Measurements from ENCODE around the gene SGSH. TPM values are rescaled to one million over a fixed set of nuclear protein-coding genes. Genes with fewer than 3 reads are reported as not detected.

The SGSH gene
- total RNA-seq, 2 donors from 2014 or later, result 34.8 to 39.0 TPM

DNA sequence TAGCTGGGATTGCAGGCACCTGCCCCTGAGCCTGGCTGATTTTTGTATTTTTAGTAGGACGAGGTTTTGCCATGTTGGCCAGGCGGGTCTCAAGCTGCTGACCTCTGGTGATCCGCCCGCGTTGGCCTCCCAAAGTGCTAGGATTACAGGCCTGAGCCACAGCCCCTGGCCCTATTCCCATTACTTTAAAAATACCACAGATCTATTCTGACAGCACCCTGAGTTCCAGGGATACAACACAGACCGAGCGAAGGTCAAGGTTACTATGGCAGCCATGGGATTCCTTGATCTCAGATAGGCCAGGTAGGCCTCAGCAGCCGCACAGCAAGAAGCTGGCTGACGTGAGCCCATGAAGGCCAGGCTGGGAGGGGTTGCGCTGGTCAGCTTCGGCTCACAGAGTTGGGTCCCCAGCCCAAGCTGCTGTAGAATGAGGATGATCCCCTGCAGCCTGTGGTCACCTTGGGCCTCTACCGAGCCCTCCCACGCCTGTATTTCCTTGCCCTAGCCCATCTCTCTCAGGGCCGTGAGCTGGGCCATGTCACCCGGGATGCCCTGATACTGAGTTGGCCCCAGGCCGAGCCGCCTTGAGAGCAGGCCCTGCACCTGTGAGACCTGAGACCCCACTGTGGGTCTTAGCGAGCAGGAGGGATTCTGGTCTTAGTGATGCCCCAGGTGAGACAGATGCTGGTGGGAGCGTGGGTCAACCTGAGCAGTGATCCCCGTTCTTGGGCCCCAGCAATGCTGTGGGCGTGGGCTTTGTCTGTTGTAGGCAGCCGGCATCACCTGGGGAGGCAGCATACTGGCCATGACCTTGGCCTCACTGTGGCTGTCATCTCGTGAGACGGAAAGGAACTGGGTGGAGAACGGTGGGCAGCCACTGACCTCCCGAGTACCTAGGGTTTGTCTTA is 23.6 kb upstream of the SGSH start:
- Mint-ChIP-seq H3K36me3 (no peaks in the 10 kb centered on the region), H3K27ac (peak overlapping the region in 1 of 2 donors; percentile 23)
- no peak for ATAC-seq

DNA sequence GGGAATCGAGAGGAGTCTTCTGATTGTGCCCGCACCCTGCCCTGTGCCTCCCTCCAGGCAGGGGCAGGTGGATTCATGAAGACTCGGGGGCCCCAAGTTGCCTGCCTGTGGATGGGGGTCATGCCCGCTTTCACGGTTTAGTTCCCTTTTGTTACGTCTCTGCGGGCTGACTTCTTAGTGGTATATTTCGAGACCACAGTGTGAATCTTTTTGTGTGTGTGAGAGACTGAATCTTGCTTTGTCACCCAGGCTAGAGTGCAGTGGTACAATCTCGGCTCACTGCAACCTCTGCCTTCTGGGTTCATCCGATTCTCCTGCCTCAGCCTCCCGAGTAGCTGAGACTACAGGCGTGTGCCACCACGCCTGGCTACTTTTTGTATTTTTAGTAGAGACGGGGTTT is 22.4 kb upstream of the SGSH start:
- ATAC-seq, result no peak
- Mint-ChIP-seq H3K27ac (peak overlapping the region in 1 of 2 donors; percentile 59), H3K9me3 (no peaks in the 10 kb centered on the region), H3K36me3 (no peaks in the 10 kb centered on the region)
- DNase-seq (ENCODE audit: low spot score in 2 of 2), result no peak

More for the DNA sequence above, 23.6 kb upstream of the SGSH start:
- H3K9me3 Mint-ChIP-seq, result no peaks in the 10 kb centered on the region
- DNase-seq (ENCODE audit: low spot score in 2 of 2), result no peak

DNA sequence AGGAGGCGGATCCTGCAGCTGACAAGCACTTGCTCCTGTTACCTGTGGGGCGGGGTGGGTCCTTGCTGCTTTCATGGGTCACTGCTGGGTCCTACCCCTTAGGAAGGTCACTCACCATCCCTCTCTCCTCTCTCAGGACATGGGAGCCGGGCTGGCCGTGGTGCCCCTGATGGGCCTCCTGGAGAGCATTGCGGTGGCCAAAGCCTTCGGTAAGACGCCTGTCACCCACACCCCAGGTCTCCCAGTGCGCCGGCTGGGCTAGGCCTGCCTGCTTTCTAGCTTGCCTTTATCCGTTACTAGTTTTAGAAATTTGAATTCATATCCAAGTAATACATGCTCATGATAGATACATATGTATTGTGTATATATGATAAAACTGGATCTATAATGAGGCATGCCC is 17.3 kb upstream of the SGSH start:
- peaks cover 4 to 9% of the 10 kb centered on the region in 2 donors for H3K9me3 Mint-ChIP-seq
- no peak for DNase-seq (ENCODE audit: low spot score in 2 of 2)
- ATAC-seq, result no peak
- peaks cover 19 to 27% of the 10 kb centered on the region in 2 donors for H3K36me3 Mint-ChIP-seq
- no peak overlapping the region for H3K27ac Mint-ChIP-seq

DNA sequence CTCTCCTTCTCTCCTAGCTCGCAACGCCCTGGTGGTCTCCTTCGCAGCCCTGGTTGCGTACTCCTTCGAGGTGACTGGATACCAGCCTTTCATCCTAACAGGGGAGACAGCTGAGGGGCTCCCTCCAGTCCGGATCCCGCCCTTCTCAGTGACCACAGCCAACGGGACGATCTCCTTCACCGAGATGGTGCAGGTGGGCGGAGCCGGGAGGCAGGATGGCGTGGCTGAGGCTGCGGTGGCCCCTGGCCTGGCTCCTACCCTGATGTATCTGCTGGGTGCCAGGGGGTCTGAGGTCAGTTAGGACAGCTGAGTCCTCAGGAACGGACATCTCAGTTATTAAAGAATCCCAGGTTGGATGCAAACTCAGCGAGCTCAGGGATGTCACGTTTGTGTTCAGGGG is 16.8 kb upstream of the SGSH start:
- H3K36me3 Mint-ChIP-seq, result peaks cover 22 to 30% of the 10 kb centered on the region in 2 donors
- H3K9me3 Mint-ChIP-seq, result peaks cover 5 to 11% of the 10 kb centered on the region in 2 donors
- no peak overlapping the region for H3K27ac Mint-ChIP-seq
- DNase-seq (ENCODE audit: low spot score in 2 of 2) (no peak), ATAC-seq (no peak)

DNA sequence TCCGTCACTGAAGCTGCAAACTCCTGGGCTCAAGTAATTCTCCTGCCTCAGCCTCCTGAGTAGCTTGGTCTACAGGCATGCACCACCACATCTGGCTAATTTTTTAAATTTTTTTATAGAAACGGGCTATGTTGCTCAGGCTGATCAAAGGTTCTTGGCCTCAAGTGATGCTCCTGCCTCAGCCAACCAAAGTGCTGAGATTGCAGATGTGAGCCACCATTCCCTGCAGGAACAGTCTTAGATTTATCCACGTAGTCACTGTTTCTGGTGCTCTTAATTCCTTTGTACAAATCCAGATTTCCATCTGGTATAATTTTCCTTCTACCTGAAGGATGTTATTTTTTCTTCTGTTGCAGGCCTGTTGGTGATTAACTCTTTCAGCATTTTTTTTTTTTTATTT is 13.1 kb upstream of the SGSH start:
- H3K27ac Mint-ChIP-seq, result no peak overlapping the region
- peaks cover 10 to 17% of the 10 kb centered on the region in 2 donors for H3K9me3 Mint-ChIP-seq
- H3K36me3 Mint-ChIP-seq, result peaks cover 28 to 36% of the 10 kb centered on the region in 2 donors
- ATAC-seq (no peak), DNase-seq (ENCODE audit: low spot score in 2 of 2) (no peak)

DNA sequence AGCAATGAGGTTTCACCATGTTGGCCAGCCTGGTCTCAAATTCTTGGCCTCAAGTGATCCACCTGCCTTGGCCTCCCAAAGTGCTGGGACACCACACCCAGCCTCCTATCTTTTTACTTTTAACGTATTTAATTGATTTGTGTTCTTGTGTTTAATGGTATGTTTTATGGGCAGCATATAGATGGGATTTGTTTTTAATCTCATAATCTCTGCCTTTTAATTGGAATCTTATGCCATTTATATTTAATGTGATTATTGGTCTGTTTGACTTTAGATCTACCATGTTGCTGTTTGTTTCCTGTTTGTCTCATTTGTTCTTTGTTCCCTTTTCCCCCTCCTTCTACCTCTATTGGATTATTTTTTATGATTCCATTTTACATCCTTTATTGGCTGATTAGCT is 12.3 kb upstream of the SGSH start:
- Mint-ChIP-seq H3K27ac (no peak overlapping the region), H3K36me3 (peaks cover 28 to 36% of the 10 kb centered on the region in 2 donors), H3K9me3 (peaks cover 10 to 17% of the 10 kb centered on the region in 2 donors)
- DNase-seq (ENCODE audit: low spot score in 2 of 2), result no peak
- no peak for ATAC-seq

DNA sequence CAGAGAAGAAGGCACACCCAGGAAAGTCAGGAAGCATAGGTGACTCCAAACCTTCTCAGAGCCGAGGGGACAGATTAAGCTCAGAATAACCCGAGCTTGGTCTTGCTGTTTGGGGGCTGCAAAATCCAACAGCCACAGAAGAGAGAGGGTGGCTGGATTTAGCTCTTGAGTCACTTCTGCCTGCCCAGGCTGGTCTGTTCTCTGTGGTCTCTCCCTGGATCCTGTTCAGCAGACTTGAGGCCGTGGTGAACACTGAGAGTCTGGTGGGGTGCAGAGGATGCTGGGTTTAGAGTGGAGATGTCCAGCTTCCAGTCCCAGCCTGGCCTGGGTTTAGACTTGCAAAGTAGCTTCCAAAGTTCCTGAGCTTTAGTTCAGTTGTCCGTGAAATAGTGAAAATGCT is 8.9 kb upstream of the SGSH start:
- ATAC-seq (no peak), DNase-seq (ENCODE audit: low spot score in 2 of 2) (no peak)
- H3K36me3 Mint-ChIP-seq, result peaks cover 21 to 23% of the 10 kb centered on the region in 2 donors
- no peak overlapping the region for H3K27ac Mint-ChIP-seq
- peaks cover 10 to 17% of the 10 kb centered on the region in 2 donors for H3K9me3 Mint-ChIP-seq

DNA sequence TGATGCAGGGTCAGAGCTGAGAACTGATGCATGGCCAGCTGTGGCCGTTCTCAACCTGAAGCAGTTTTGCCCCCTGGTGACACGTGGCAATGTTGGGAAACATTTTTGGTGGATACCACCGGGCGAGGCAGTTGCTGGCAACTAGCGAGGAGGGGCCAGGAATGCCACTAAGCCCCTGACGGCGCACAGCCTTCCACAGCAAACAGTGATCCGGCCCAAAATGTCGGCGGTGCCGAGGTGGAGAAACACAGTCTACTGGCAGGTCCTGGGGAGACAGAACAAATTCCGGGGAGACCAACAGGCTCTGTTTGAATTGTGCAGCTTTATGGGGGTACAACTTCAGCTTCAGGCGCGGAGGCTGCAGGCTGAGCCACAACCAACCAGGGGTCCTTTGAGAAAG is 8.3 kb upstream of the SGSH start:
- no peak for ATAC-seq
- no peak for DNase-seq (ENCODE audit: low spot score in 2 of 2)
- Mint-ChIP-seq H3K36me3 (peaks cover 18 to 19% of the 10 kb centered on the region in 2 donors), H3K27ac (no peak overlapping the region), H3K9me3 (peaks cover 10 to 15% of the 10 kb centered on the region in 2 donors)

DNA sequence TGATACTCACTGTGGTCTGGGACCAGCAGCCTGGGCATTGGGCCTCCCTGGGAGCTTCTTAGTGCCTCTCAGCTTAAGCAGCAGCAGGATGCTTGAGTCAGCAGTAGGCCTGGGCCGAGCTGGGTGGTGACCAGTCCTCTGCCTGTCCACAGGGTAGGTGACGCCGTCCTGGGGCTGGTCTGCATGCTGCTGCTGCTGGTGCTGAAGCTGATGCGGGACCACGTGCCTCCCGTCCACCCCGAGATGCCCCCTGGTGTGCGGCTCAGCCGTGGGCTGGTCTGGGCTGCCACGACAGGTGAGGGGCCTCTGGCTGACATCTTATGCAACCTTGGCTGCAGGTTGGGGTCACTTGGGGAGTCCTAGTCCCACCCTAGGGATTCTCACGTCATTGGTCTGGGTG is 7.5 kb upstream of the SGSH start:
- Mint-ChIP-seq H3K27ac (no peak overlapping the region), H3K36me3 (peaks cover 12% of the 10 kb centered on the region in 2 donors), H3K9me3 (peaks cover 8 to 10% of the 10 kb centered on the region in 2 donors)
- ATAC-seq, result no peak
- DNase-seq (ENCODE audit: low spot score in 2 of 2), result no peak

DNA sequence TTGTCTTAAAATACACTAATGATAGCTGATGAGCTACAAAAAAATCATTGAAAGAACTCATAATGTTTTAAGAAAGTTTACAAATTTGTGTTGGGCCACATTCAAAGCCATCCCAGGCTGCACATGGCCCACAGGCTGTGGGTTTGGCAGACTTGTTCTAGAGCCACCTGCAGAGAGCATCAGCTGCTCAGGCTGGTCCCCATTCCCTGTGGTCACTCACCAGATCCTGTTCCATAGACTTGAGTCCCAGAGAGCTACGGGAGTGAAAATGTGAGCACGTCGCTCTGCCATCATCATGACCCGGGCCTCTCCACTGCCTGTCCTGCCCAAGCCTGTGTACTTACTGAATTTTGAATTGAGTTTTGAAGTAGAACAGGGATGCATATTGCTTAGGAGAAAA is 7.0 kb upstream of the SGSH start:
- Mint-ChIP-seq H3K9me3 (peaks cover 5 to 6% of the 10 kb centered on the region in 2 donors), H3K27ac (no peak overlapping the region), H3K36me3 (peaks cover 7% of the 10 kb centered on the region in 2 donors)
- no peak for ATAC-seq
- DNase-seq (ENCODE audit: low spot score in 2 of 2), result no peak

DNA sequence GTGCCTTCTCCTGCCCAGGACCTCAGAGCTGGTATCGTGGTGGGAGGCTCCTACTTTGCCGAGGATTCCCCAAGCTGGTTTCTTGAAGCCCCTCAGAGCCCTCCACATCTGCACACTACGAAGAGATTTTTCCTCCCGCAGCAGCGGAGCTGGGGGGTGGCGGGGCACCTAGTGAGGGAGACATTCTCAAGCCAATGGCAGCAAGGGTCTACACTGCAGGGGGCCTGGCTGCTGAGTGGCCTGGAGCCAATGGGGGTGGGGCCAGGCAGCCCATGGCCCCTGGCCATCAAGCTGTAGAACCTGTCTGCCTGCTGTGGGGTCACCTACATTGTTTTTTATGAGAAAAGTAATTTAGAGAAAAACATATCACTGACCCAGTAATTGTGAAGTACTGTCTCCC is 5.1 kb upstream of the SGSH start:
- no peak for ATAC-seq
- no peak overlapping the region for H3K27ac Mint-ChIP-seq
- no peak for DNase-seq (ENCODE audit: low spot score in 2 of 2)
- H3K36me3 Mint-ChIP-seq, result no peaks in the 10 kb centered on the region
- H3K9me3 Mint-ChIP-seq, result no peaks in the 10 kb centered on the region

DNA sequence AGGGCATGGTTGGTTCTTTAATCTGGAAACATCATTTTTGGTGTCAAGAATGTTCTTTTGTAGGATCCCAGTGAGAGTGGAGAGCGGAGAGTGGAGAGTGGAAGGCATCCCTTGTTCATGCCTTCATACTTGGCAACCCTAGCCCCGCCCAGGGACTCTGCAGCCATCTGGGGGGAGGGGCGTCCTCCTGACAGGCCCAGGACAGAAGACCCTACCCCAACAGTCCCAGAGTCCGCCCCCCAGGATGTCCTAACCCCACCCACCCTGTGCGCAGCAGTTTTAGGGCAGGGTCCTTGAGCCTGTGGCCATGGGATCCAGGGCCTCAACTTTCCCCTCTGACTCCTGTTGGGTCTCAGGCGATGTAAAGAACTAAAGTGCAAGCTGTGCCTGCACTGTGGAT is 4.5 kb upstream of the SGSH start:
- DNase-seq (ENCODE audit: low spot score in 2 of 2), result no peak
- Mint-ChIP-seq H3K9me3 (no peaks in the 10 kb centered on the region), H3K27ac (no peak overlapping the region), H3K36me3 (no peaks in the 10 kb centered on the region)
- no peak for ATAC-seq

DNA sequence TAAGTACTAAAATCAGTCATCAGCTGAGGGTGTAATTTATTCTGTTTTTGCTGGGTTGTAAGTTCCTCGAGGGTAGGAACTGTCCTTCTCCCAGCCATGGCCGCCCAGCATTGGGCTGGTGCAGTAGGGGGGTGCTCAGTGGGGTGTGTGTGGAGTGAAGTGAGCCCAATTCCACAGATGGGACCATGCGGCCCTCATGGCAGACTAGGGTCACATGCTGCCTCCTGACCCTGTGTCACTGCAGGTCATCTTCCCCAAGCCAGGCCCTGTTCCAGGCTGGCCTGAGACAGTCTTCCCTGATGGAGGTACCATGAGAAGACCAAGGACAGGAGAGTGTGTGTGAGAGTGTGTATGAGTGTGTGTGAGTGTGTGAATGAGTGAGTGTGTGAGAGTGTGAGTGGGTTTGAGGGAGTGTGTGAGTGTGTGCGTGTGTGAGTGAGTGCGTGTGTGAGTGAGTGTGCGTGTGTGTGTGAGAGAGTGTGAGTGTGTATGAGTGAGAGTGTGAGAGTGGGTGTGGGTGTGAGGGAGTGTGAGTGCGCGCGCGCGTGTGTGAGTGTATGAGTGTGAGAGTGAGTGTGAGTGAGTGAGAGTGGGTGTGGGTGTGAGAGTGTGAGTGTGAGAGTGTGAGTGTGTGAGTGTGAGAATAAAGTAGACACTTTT is 3.8 kb upstream of the SGSH start:
- DNase-seq (ENCODE audit: low spot score in 2 of 2) (no peak), ATAC-seq (no peak)
- Mint-ChIP-seq H3K27ac (no peak overlapping the region), H3K36me3 (no peaks in the 10 kb centered on the region), H3K9me3 (no peaks in the 10 kb centered on the region)

DNA sequence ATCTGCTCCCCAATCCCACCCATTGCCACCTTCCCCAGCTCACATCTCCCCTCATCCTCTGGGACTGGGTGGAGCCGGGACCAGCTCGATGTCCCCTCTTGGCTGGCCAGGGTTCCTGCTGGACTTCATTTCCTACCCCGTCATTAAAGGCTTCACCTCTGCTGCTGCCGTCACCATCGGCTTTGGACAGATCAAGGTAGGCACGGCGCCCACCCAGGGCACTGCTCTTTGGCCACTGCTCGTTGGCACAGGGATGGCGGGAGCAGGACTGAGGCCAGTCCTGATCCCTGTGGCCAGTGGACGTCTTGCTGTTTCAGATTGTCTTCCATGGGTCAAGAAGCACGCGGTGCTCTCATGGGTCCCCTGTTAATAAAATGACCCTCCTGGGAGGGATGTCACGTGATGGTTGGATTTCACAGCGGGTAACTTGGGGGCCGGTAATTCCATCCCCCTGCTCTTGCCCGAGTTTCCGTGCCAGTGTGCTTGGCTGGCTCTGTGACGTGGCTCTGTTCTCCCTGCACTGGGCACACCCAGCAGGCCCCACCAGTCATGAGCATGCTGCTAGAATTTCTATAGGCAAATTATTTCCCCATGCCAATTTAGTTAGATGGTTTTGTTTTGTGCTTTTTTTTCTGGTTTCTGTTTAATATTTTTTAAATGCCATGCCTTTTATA is 3.1 kb upstream of the SGSH start:
- Mint-ChIP-seq H3K27ac (no peak overlapping the region), H3K9me3 (no peaks in the 10 kb centered on the region), H3K36me3 (peaks cover 0 to 4% of the 10 kb centered on the region in 2 donors)
- DNase-seq (ENCODE audit: low spot score in 2 of 2), result no peak
- ATAC-seq, result no peak

DNA sequence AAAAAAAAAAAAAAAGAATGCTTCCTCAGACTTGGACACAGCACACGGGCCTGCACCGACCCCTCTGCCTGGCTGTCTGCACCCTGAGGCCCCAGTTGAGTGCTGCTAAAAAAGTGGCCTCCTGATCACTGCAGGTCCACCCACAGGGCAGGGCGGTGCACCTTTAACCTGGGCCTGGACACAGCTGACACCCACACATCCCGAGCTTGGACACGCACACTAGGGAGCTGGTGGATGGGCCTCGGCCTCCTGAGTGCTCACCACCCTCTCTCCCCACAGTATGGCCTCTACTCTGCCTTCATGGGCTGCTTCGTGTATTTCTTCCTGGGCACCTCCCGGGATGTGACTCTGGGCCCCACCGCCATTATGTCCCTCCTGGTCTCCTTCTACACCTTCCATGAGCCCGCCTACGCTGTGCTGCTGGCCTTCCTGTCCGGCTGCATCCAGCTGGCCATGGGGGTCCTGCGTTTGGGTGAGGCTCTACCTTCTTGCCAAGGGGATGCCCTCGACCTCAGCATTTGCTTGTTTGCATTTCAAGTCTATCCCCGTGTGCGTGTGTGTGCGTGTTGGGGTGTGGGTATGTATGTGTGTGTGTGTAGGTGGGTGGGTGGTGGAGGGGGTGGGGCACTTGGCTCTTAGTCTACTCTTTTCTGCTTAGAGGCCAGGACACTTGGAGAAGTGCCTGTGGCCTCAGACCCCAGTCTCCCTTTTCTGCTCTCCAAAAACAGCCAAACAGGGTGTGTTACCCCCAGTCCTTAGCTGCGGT is 2.4 kb upstream of the SGSH start:
- ATAC-seq (no peak), DNase-seq (ENCODE audit: low spot score in 2 of 2) (no peak)
- Mint-ChIP-seq H3K9me3 (no peaks in the 10 kb centered on the region), H3K27ac (no peak overlapping the region), H3K36me3 (peaks cover 2 to 4% of the 10 kb centered on the region in 2 donors)

DNA sequence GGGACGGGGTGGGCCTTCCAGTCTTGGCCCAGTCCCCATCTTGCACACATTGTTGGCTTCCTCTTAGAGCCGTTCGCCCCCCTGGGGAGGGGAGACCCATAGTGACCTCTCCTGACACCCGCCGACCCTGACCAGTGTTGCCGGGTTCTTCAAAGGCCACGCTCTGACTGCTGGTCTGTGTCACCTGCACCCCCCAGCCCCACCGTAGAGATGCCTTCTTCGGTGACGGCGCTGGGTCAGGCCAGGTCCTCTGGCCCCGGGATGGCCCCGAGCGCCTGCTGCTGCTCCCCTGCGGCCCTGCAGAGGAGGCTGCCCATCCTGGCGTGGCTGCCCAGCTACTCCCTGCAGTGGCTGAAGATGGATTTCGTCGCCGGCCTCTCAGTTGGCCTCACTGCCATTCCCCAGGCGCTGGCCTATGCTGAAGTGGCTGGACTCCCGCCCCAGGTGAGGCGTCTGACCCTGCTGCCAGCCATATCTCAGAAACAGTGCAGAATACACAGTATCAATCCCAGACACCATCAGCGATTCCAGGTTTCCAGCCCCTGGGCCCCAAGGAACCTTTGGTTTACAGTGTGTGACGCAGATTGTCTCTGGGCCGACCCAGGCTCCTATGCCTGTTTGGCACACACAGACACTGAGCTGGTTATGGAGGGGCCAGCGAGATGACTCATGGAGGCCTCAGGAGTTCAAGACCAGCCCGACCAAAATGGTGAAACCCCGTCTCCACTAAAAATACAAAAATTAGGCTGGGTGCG is 1.4 kb upstream of the SGSH start:
- ATAC-seq (no peak), DNase-seq (ENCODE audit: low spot score in 2 of 2) (no peak)
- peak overlapping the region; percentile 12 to 57 for H3K27ac Mint-ChIP-seq
- H3K36me3 Mint-ChIP-seq, result peaks cover 5 to 6% of the 10 kb centered on the region in 2 donors
- H3K9me3 Mint-ChIP-seq, result no peaks in the 10 kb centered on the region
